HEK293 (cell line): ENCODE measurements around the gene CDK1.

Experiments used
- CTCF ChIA-PET: fragments of 350-600 bp; formaldehyde crosslinking; extraction: SDS; loops from one replicate; lab custom pipeline; 2021; ENCODE audit warnings: antibody characterized with exemption; lab: Yijun Ruan, JAX
- POLR2A ChIA-PET: fragments of 300-600 bp; formaldehyde crosslinking; extraction: SDS; loops from one replicate; lab custom pipeline; 2020; ENCODE audit warnings: antibody characterized with exemption, inconsistent platforms; lab: Yijun Ruan, JAX
- H3K27ac ChIP-seq: fragments of 200-500 bp; sonication (Bioruptor generic); 2 replicates; pipeline ENCODE4 v1.5.1; 2014; ENCODE audit warnings: low read depth, low read length, control low read depth, inconsistent platforms; ENCODE audit errors: extremely low read depth
- H3K36me3 ChIP-seq, 2 experiments: fragments of 200-500 bp in 1 of 2; sonication (Bioruptor generic) in 1 of 2; 1 replicate in 1 of 2; 2 replicates in 1 of 2; pipeline ENCODE4 v1.5.1; 2014 to 2017; ENCODE audit warnings: inconsistent platforms in 2 of 2, low read length in 2 of 2; ENCODE audit not compliant: control insufficient read depth in 2 of 2, insufficient read depth in 1 of 2
- H3K4me1 ChIP-seq: fragments of 200-500 bp; sonication (Bioruptor generic); 2 replicates; pipeline ENCODE4 v1.5.1; 2014; ENCODE audit warnings: mild to moderate bottlenecking, low read length, inconsistent platforms; ENCODE audit not compliant: control insufficient read depth, insufficient read depth
- H3K4me3 ChIP-seq: 2 replicates; pipeline ENCODE4 v1.5.1; 2011; ENCODE audit warnings: low read depth, mild to moderate bottlenecking, control low read depth, low read length, moderate library complexity
- H3K9me3 ChIP-seq: fragments of 200-500 bp; sonication (Bioruptor generic); 2 replicates; pipeline ENCODE4 v1.5.1; 2014; ENCODE audit warnings: low read depth, low read length, inconsistent platforms; ENCODE audit not compliant: control insufficient read depth, insufficient read depth
- KLF10 ChIP-seq: fragments of 450-650 bp; IDR thresholded peaks from 2 replicates; pipeline ENCODE4 v1.5.1; 2018; ENCODE audit warnings: missing biosample characterization, mild to moderate bottlenecking, missing genetic modification characterization
- KLF9 ChIP-seq: fragments of 450-650 bp; formaldehyde crosslinking; IDR thresholded peaks from 2 replicates; pipeline ENCODE4 v1.5.1; 2016; ENCODE audit warnings: missing biosample characterization, missing genetic modification characterization, low read depth
- MZF1 ChIP-seq: fragments of 450-650 bp; formaldehyde crosslinking; IDR thresholded peaks from 2 replicates; pipeline ENCODE4 v1.5.1; 2017; ENCODE audit warnings: missing biosample characterization, missing genetic modification characterization, borderline replicate concordance
- PBX3 ChIP-seq: sonication (generic); formaldehyde crosslinking; IDR thresholded peaks from 2 replicates; pipeline ENCODE4 v1.8.1; 2022; ENCODE audit warnings: mild to moderate bottlenecking, moderate library complexity, missing genetic modification reagents
- PRDM4 ChIP-seq: fragments of 450-650 bp; formaldehyde crosslinking; IDR thresholded peaks from 2 replicates; pipeline ENCODE4 v1.5.1; 2017; ENCODE audit warnings: missing biosample characterization, missing genetic modification characterization
- TSHZ1 ChIP-seq: fragments of 450-650 bp; formaldehyde crosslinking; IDR thresholded peaks from 2 replicates; pipeline ENCODE4 v1.5.1; 2016; ENCODE audit warnings: missing biosample characterization, missing genetic modification characterization, borderline replicate concordance
- ZBTB48 ChIP-seq: fragments of 450-650 bp; formaldehyde crosslinking; IDR thresholded peaks from 2 replicates; pipeline ENCODE4 v1.5.1; 2016; ENCODE audit warnings: missing biosample characterization, missing genetic modification characterization
- ZNF114 ChIP-seq: fragments of 450-650 bp; formaldehyde crosslinking; IDR thresholded peaks from 2 replicates; pipeline ENCODE4 v1.5.0; 2017; ENCODE audit warnings: missing biosample characterization, missing genetic modification characterization
- ZNF146 ChIP-seq: fragments of 450-650 bp; formaldehyde crosslinking; IDR thresholded peaks from 2 replicates; pipeline ENCODE4 v1.5.1; 2016; ENCODE audit warnings: missing biosample characterization, missing genetic modification characterization
- ZNF16 ChIP-seq: fragments of 450-650 bp; formaldehyde crosslinking; IDR thresholded peaks from 2 replicates; pipeline ENCODE4 v1.5.1; 2016; ENCODE audit warnings: low read depth, missing biosample characterization, missing genetic modification characterization
- ZNF202 ChIP-seq: fragments of 450-650 bp; formaldehyde crosslinking; IDR thresholded peaks from 2 replicates; pipeline ENCODE4 v1.5.1; 2016; ENCODE audit warnings: missing biosample characterization, missing genetic modification characterization, borderline replicate concordance
- ZNF549 ChIP-seq: fragments of 450-650 bp; IDR thresholded peaks from 2 replicates; pipeline ENCODE4 v1.5.1; 2018; ENCODE audit warnings: missing biosample characterization, missing genetic modification characterization, mild to moderate bottlenecking, inconsistent platforms, moderate library complexity
- ZNF560 ChIP-seq: fragments of 450-650 bp; formaldehyde crosslinking; IDR thresholded peaks from 2 replicates; pipeline ENCODE4 v1.5.1; 2017; ENCODE audit warnings: missing biosample characterization, missing genetic modification characterization, borderline replicate concordance
- ZNF624 ChIP-seq: fragments of 450-650 bp; formaldehyde crosslinking; IDR thresholded peaks from 2 replicates; pipeline ENCODE4 v1.5.1; 2017; ENCODE audit warnings: missing biosample characterization, missing genetic modification characterization
- ZNF664 ChIP-seq: fragments of 450-650 bp; formaldehyde crosslinking; IDR thresholded peaks from 2 replicates; pipeline ENCODE4 v1.5.1; 2016; ENCODE audit warnings: missing biosample characterization, missing genetic modification characterization
- ZSCAN4 ChIP-seq: fragments of 450-650 bp; formaldehyde crosslinking; IDR thresholded peaks from 2 replicates; pipeline ENCODE4 v1.5.1; 2017; ENCODE audit warnings: missing biosample characterization, missing genetic modification characterization
- TF ChIP-seq, protein P1 (sequence below): fragments of 450-650 bp; formaldehyde crosslinking; IDR thresholded peaks from 2 replicates; pipeline ENCODE4 v1.5.1; 2016; ENCODE audit warnings: missing biosample characterization, missing genetic modification characterization

CDK1 gene

DNA sequence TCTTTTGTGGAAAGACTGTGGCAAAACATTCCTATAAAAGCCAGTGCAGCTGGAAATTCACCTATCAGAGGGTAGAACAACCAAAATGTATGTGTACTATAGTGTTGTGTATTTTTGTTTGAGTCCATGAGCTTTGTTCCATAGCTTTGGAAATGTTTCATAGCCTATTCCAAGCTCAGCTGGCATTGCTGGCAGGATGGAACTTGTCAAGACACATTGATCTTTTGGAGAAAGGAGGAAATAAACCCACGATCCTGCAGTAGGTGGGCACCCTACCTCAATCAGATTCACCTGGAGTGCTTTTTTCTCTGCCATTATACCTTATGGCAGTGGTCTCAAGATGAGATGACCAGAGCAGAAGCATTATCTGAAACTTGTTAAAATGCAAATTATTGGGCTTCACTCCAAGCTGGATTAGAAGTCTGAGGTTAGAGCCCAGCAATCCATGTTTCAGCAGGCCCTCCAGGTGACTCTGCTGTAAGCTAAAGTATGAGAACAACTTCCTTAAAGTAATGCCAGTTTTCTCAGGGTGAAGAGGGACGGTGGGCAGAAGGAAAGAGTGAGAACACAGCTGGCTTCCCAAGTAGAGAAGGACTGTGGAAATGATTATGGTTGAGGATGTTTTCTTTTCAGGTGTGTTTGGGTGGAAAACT is 30.3 kb upstream of the CDK1 start:
- Histone ChIP-seq H3K9me3 (no peaks in the 10 kb centered on the region), H3K27ac (no peak overlapping the region), H3K4me3 (no peak overlapping the region), H3K4me1 (no peaks in the 10 kb centered on the region), H3K36me3 (no peaks in the 10 kb centered on the region)
- ChIA-PET POLR2A (no interaction called here), CTCF (interaction anchor here (0.7 to 1.4 kb wide), 3 partner anchors 8 to 21 kb away, joined by 3 to 12 read pairs (median 7); no protein-coding TSS in a partner anchor)
- TF ChIP-seq ZNF560 (tag by site-specific recombination), result no peak
- no peak for TF ChIP-seq ZNF624
- TF ChIP-seq PRDM4 (tag by site-specific recombination), result no peak
- TF ChIP-seq TSHZ1 (tag by site-specific recombination), result no peak

DNA sequence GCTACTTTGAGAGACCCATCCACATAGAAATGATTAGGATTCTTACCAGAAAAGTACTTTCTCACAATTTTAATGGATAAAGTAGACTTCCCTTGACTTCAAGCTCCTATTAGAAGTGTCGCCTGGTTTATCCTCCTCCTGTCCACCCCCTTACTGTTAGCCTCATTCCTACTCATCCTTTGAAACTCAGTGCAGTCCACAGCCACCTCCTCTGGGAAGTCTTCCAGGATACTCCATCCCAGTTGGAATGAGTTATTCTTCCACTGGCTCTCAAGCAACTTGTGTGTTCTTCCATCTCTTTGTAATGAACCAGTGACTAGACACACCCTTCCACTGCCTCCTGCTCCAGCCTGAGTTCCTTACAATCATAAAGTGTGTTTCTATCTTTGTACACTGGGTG is 25.1 kb upstream of the CDK1 start:
- ChIA-PET POLR2A (no interaction called here), CTCF (interaction anchor here (1.3 kb wide), 1 partner anchor 9 kb away, joined by 3 read pairs; no protein-coding TSS in a partner anchor)
- no peaks in the 10 kb centered on the region for H3K9me3 ChIP-seq
- no peak for TF ChIP-seq ZBTB48 (tag by site-specific recombination)
- no peak for TF ChIP-seq ZNF114 (tag by site-specific recombination)
- no peak for TF ChIP-seq KLF9 (tag by site-specific recombination)
- TF ChIP-seq ZNF664 (tag by site-specific recombination), result no peak
- no peak for TF ChIP-seq ZNF202 (tag by site-specific recombination)
- TF ChIP-seq ZSCAN4, result no peak
- TF ChIP-seq, protein P1, sequence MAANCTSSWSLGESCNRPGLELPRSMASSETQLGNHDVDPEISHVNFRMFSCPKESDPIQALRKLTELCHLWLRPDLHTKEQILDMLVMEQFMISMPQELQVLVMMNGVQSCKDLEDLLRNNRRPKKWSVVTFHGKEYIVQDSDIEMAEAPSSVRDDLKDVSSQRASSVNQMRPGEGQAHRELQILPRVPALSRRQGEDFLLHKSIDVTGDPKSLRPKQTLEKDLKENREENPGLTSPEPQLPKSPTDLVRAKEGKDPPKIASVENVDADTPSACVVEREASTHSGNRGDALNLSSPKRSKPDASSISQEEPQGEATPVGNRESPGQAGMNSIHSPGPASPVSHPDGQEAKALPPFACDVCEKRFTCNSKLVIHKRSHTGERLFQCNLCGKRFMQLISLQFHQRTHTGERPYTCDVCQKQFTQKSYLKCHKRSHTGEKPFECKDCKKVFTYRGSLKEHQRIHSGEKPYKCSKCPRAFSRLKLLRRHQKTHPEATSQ (tag by site-specific recombination), result no peak
- no peak for TF ChIP-seq ZNF146
- TF ChIP-seq ZNF16, result no peak
- TF ChIP-seq KLF10 (tag by site-specific recombination), result no peak
- TF ChIP-seq PBX3 (CRISPR knock-in tag), result no peak
- no peak for TF ChIP-seq ZNF549
- TF ChIP-seq MZF1, result no peak
- H3K27ac ChIP-seq, result no peak overlapping the region
- H3K4me3 ChIP-seq, result no peak overlapping the region
- no peaks in the 10 kb centered on the region for H3K36me3 ChIP-seq
- H3K4me1 ChIP-seq, result peaks cover 11% of the 10 kb centered on the region
